ENCODE data around the gene SLC4A1. TPM values are rescaled to one million over a fixed set of nuclear protein-coding genes. Genes with fewer than 3 reads are reported as not detected.

SLC4A1 gene
- total and polyA plus RNA-seq, 5 donors from 2014 or later: not detected

GRCh38 chr17:44210342-44211192 lies 57.4 kb downstream of the SLC4A1 start:
- peak overlapping the region; percentile 69 to 91 (median 79) for H3K27ac Mint-ChIP-seq
- ATAC-seq (ENCODE audit: low read depth in 2 of 2) (peak; percentile 98), DNase-seq (peak; percentile 83 to 93 (median 91))
- Histone ChIP-seq H3K4me3 (ENCODE audit: low read depth, low read length) (peak overlapping the region; percentile 18), H3K4me1 (ENCODE audit: control insufficient read depth, insufficient read depth, low read length, poor library complexity, severe bottlenecking) (peaks cover 34% of the 10 kb centered on the region), H3K27ac (ENCODE audit: insufficient read depth, low read length, poor library complexity, severe bottlenecking) (peak overlapping the region; percentile 74), H3K36me3 (ENCODE audit: control insufficient read depth, insufficient read depth, low read length) (peaks cover 58% of the 10 kb centered on the region), H3K27me3 (ENCODE audit: control insufficient read depth, insufficient read depth, low read length) (no peaks in the 10 kb centered on the region), H3K9me3 (ENCODE audit: control insufficient read depth in 2 of 2, low read length in 2 of 2) (no peaks in the 10 kb centered on the region)
- peaks cover 0 to 50% (median 20%) of the 10 kb centered on the region in 4 donors for H3K4me1 Mint-ChIP-seq
- H3K36me3 Mint-ChIP-seq: peaks cover 34% of the 10 kb centered on the region
- no peaks in the 10 kb centered on the region for H3K27me3 Mint-ChIP-seq
- H3K4me3 Mint-ChIP-seq: peak overlapping the region; percentile 1 to 64 (median 42)
- H3K9me3 Mint-ChIP-seq: no peaks in the 10 kb centered on the region

- DNase-seq (peak in 1 of 3 donors; percentile 41), ATAC-seq (ENCODE audit: low read depth in 2 of 2) (no peak)
- Mint-ChIP-seq H3K4me3 (peak overlapping the region; percentile 1 to 64 (median 42)), H3K27ac (peak overlapping the region; percentile 69 to 91 (median 79)), H3K27me3 (no peaks in the 10 kb centered on the region), H3K9me3 (no peaks in the 10 kb centered on the region), H3K4me1 (peaks cover 0 to 43% (median 15%) of the 10 kb centered on the region in 4 donors), H3K36me3 (peaks cover 29% of the 10 kb centered on the region)
- Histone ChIP-seq H3K4me1 (ENCODE audit: control insufficient read depth, insufficient read depth, low read length, poor library complexity, severe bottlenecking) (peaks cover 27% of the 10 kb centered on the region), H3K4me3 (ENCODE audit: low read depth, low read length) (peak overlapping the region; percentile 18), H3K9me3 (ENCODE audit: control insufficient read depth in 2 of 2, low read length in 2 of 2) (no peaks in the 10 kb centered on the region), H3K36me3 (ENCODE audit: control insufficient read depth, insufficient read depth, low read length) (peaks cover 51% of the 10 kb centered on the region), H3K27me3 (ENCODE audit: control insufficient read depth, insufficient read depth, low read length) (no peaks in the 10 kb centered on the region), H3K27ac (ENCODE audit: insufficient read depth, low read length, poor library complexity, severe bottlenecking) (peak overlapping the region; percentile 74)
Measured at GRCh38 chr17:44209786-44210341, 58.1 kb downstream of the SLC4A1 start.

- Mint-ChIP-seq H3K4me1 (peaks cover 12 to 39% (median 20%) of the 10 kb centered on the region in 4 donors), H3K36me3 (peaks cover 16% of the 10 kb centered on the region), H3K9me3 (no peaks in the 10 kb centered on the region), H3K27me3 (no peaks in the 10 kb centered on the region), H3K4me3 (no peak overlapping the region), H3K27ac (peak overlapping the region in 1 of 3 donors; percentile 67)
- Histone ChIP-seq H3K4me1 (ENCODE audit: control insufficient read depth, insufficient read depth, low read length, poor library complexity, severe bottlenecking) (peaks cover 26% of the 10 kb centered on the region), H3K36me3 (ENCODE audit: control insufficient read depth, insufficient read depth, low read length) (peaks cover 38% of the 10 kb centered on the region), H3K9me3 (ENCODE audit: control insufficient read depth in 2 of 2, low read length in 2 of 2) (no peaks in the 10 kb centered on the region), H3K27me3 (ENCODE audit: control insufficient read depth, insufficient read depth, low read length) (no peaks in the 10 kb centered on the region), H3K27ac (ENCODE audit: insufficient read depth, low read length, poor library complexity, severe bottlenecking) (no peak overlapping the region), H3K4me3 (ENCODE audit: low read depth, low read length) (no peak overlapping the region)
- ATAC-seq (ENCODE audit: low read depth in 2 of 2) (no peak), DNase-seq (no peak)
Measured at GRCh38 chr17:44207743-44208142, 60.2 kb downstream of the SLC4A1 start.

GRCh38 chr17:44207319-44207718 lies 60.6 kb downstream of the SLC4A1 start:
- Mint-ChIP-seq H3K4me1 (peaks cover 15 to 42% (median 21%) of the 10 kb centered on the region in 4 donors), H3K27me3 (no peaks in the 10 kb centered on the region)
- no peak for ATAC-seq (ENCODE audit: low read depth in 2 of 2)

GRCh38 chr17:44206825-44207155 lies 61.1 kb downstream of the SLC4A1 start:
- Histone ChIP-seq H3K27me3 (ENCODE audit: control insufficient read depth, insufficient read depth, low read length) (no peaks in the 10 kb centered on the region), H3K36me3 (ENCODE audit: control insufficient read depth, insufficient read depth, low read length) (peaks cover 38% of the 10 kb centered on the region), H3K27ac (ENCODE audit: insufficient read depth, low read length, poor library complexity, severe bottlenecking) (no peak overlapping the region), H3K4me1 (ENCODE audit: control insufficient read depth, insufficient read depth, low read length, poor library complexity, severe bottlenecking) (peaks cover 26% of the 10 kb centered on the region), H3K4me3 (ENCODE audit: low read depth, low read length) (no peak overlapping the region), H3K9me3 (ENCODE audit: control insufficient read depth in 2 of 2, low read length in 2 of 2) (no peaks in the 10 kb centered on the region)
- ATAC-seq (ENCODE audit: low read depth in 2 of 2) (no peak), DNase-seq (no peak)
- H3K4me3 Mint-ChIP-seq: no peak overlapping the region
- H3K36me3 Mint-ChIP-seq: peaks cover 16% of the 10 kb centered on the region
- H3K4me1 Mint-ChIP-seq: peaks cover 15 to 45% (median 21%) of the 10 kb centered on the region in 4 donors
- no peaks in the 10 kb centered on the region for H3K27me3 Mint-ChIP-seq
- no peaks in the 10 kb centered on the region for H3K9me3 Mint-ChIP-seq
- H3K27ac Mint-ChIP-seq: no peak overlapping the region

More at GRCh38 chr17:44207319-44207718, 60.6 kb downstream of the SLC4A1 start:
- no peak overlapping the region for H3K27ac Mint-ChIP-seq
- Histone ChIP-seq H3K4me1 (ENCODE audit: control insufficient read depth, insufficient read depth, low read length, poor library complexity, severe bottlenecking) (peaks cover 26% of the 10 kb centered on the region), H3K36me3 (ENCODE audit: control insufficient read depth, insufficient read depth, low read length) (peaks cover 38% of the 10 kb centered on the region), H3K27ac (ENCODE audit: insufficient read depth, low read length, poor library complexity, severe bottlenecking) (no peak overlapping the region), H3K27me3 (ENCODE audit: control insufficient read depth, insufficient read depth, low read length) (no peaks in the 10 kb centered on the region), H3K9me3 (ENCODE audit: control insufficient read depth in 2 of 2, low read length in 2 of 2) (no peaks in the 10 kb centered on the region), H3K4me3 (ENCODE audit: low read depth, low read length) (no peak overlapping the region)
- no peaks in the 10 kb centered on the region for H3K9me3 Mint-ChIP-seq
- H3K4me3 Mint-ChIP-seq: no peak overlapping the region
- H3K36me3 Mint-ChIP-seq: peaks cover 16% of the 10 kb centered on the region
- DNase-seq: no peak

- Mint-ChIP-seq H3K27ac (peak overlapping the region in 1 of 3 donors; percentile 75), H3K9me3 (no peaks in the 10 kb centered on the region), H3K4me3 (peak overlapping the region in 2 of 4 donors; percentile 39 to 71), H3K27me3 (no peaks in the 10 kb centered on the region), H3K4me1 (peaks cover 16 to 44% (median 22%) of the 10 kb centered on the region in 4 donors), H3K36me3 (peaks cover 16% of the 10 kb centered on the region)
- ATAC-seq (ENCODE audit: low read depth in 2 of 2) (no peak), DNase-seq (no peak)
- H3K27ac ChIP-seq (ENCODE audit: insufficient read depth, low read length, poor library complexity, severe bottlenecking): no peak overlapping the region
- H3K4me3 ChIP-seq (ENCODE audit: low read depth, low read length): no peak overlapping the region
- H3K4me1 ChIP-seq (ENCODE audit: control insufficient read depth, insufficient read depth, low read length, poor library complexity, severe bottlenecking): peaks cover 26% of the 10 kb centered on the region
- H3K9me3 ChIP-seq (ENCODE audit: control insufficient read depth in 2 of 2, low read length in 2 of 2): no peaks in the 10 kb centered on the region
- H3K27me3 ChIP-seq (ENCODE audit: control insufficient read depth, insufficient read depth, low read length): no peaks in the 10 kb centered on the region
- peaks cover 34% of the 10 kb centered on the region for H3K36me3 ChIP-seq (ENCODE audit: control insufficient read depth, insufficient read depth, low read length)
Measured at GRCh38 chr17:44205962-44206824, 61.7 kb downstream of the SLC4A1 start.

- peaks cover 10% of the 10 kb centered on the region for H3K36me3 Mint-ChIP-seq
- no peak overlapping the region for H3K27ac ChIP-seq (ENCODE audit: insufficient read depth, low read length, poor library complexity, severe bottlenecking)
- H3K27ac Mint-ChIP-seq: peak overlapping the region in 1 of 3 donors; percentile 26
- peaks cover 29% of the 10 kb centered on the region for H3K36me3 ChIP-seq (ENCODE audit: control insufficient read depth, insufficient read depth, low read length)
- H3K4me1 ChIP-seq (ENCODE audit: control insufficient read depth, insufficient read depth, low read length, poor library complexity, severe bottlenecking): peaks cover 16% of the 10 kb centered on the region
- no peak overlapping the region for H3K4me3 ChIP-seq (ENCODE audit: low read depth, low read length)
- peaks cover 22 to 41% (median 23%) of the 10 kb centered on the region in 4 donors for H3K4me1 Mint-ChIP-seq
- no peaks in the 10 kb centered on the region for H3K9me3 ChIP-seq (ENCODE audit: control insufficient read depth in 2 of 2, low read length in 2 of 2)
- H3K27me3 Mint-ChIP-seq: no peaks in the 10 kb centered on the region
- DNase-seq (no peak), ATAC-seq (ENCODE audit: low read depth in 2 of 2) (no peak)
- H3K9me3 Mint-ChIP-seq: no peaks in the 10 kb centered on the region
- H3K4me3 Mint-ChIP-seq: no peak overlapping the region
- H3K27me3 ChIP-seq (ENCODE audit: control insufficient read depth, insufficient read depth, low read length): no peaks in the 10 kb centered on the region
Measured at GRCh38 chr17:44204441-44204882, 63.5 kb downstream of the SLC4A1 start.

Measured in CD4-positive, CD25-positive, alpha-beta regulatory T cell (primary cell).